Activated naive CD8-positive, alpha-beta T cell treated with anti-CD3 and anti-CD28 coated beads, Interleukin-2, amount 50 U/mL, for 16 hours (primary cell): ENCODE measurements around the gene PI4KB.
A peak's percentile ranks its signal among the peaks of the same experiment; 100 is the strongest.

Experiments
- DNase-seq: peaks from one replicate; pipeline ENCODE4 v3.0.0-alpha.2; 2020; ENCODE audit warnings: low read depth, low spot score

The PI4KB gene

DNA sequence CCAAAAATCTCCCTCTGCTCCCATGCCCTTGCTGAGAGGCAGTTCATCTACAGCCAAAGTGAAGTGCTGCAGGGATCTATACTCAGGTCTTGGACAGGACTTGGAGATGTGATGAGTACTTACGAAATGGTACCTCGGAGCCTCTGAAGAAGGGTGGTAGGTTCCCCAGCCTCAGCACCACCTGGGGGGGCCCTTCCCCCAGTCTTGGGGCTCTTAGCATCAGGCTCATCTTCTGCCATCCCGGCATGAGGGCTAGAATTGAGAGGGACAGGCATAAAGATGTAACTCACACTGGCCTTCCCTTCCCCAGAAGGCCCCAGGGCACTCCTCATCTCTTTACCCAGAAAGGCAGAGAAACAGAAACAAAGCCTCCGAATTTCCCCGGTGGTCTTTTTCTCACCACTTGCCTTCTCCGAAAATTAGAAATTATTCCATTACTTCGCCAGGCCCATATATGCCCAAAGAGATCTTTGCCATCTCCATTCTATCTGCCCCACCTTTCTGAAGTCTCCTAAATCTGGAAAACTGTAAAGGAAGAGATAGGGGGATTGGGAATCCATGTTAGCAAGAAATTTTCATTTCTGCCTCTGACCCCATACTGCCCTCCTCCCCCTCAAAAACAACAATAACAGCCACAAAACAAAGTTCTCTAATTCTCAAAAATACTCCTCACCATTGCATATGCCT is 19.0 kb upstream of the PI4KB start:
- DNase-seq = no peak

- DNase-seq = no peak
Observed at GRCh38 chr1:151344291-151344690, 17.1 kb upstream of the PI4KB start.

- DNase-seq = no peak
Observed at GRCh38 chr1:151343587-151343986, 16.4 kb upstream of the PI4KB start.

DNA sequence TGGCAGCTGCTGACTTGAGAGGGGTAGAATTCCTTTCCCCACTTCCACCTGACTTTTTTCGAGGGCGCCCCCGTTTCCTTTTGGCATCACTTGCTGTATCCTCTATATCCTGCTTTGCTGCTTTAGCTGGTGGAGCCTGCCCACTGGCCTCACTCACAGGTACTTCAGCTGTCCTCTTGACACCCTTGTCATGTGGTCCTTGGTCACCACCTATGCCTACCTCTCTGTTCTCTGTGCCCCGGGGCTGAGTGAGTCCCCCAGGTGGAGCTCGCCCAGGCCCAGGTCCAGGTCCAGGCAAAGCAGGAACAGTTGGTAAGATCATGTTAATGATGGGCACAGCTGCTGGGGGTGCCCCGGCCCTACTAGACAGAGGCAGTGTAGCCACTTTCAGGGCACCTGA is 15.4 kb upstream of the PI4KB start:
- DNase-seq = no peak

GRCh38 chr1:151342021-151342420 is 14.8 kb upstream of the PI4KB start:
- DNase-seq = no peak

DNA sequence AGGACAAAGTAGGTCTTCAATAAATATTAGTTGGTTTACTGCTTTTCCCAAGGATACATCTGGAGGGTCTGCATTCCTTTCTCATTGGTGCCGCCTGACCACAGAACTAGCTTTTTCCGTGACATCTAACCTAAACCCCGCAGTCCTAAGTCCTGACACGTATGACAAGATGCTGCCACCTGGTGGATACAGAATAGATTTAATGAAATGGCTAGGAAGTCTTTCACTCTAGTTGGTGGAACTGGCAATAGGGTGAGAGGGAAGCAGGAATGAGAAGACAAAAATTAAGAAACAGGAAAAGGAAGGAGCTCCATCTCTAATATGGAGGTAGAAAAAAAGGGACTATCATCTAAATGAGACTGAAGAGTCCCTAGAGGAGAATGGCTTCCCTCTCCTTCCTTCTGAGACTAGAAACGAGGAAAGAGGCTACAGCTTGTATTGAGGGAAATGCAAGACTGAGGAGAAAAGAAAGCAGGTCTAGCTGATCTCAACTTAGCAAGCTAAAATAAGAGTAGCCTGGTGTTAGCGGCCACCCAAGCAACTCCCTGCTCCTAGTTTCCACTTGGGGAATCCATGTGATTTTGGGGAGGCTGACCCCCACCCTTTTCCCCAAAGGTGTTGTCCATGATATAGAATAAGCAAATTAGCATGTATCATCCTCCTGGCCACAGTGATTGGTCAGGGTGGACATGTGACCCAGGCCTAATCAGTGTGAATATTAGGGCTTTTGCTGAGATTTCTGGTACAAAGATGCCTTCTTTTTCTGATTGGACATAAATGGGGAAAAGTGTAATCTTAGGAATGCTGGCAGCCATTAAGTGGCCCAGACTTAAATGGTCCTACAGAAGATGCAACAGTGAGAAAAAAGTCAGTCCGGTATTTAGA is 13.9 kb upstream of the PI4KB start:
- no peak for DNase-seq

DNA sequence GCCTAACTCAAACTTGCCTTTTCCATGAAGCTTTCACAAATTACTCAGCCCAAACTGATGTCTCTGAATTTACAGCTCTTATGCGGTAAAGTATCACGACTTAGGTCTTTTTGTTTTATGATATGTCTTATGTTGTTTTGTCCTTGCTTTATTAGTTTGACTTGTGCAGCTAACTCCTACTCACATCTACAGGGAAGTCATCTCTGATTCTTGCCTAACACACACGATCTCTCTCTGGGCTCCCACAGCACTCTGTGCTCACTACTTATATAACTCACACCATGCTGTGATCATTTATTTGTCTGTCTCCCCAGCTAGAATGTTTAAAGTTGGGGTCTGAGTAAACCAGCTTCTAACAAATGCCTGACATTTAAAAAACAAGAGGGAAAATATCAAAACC is 9.3 kb upstream of the PI4KB start:
- DNase-seq = no peak

GRCh38 chr1:151334822-151335221 is 7.6 kb upstream of the PI4KB start:
- no peak for DNase-seq

- no peak for DNase-seq
Observed at GRCh38 chr1:151327903-151328674, 873 bp upstream of the PI4KB start.

- DNase-seq = peak; percentile 27
Observed at GRCh38 chr1:151326619-151327222, 495 bp downstream of the PI4KB start.

- no peak for DNase-seq
Observed at GRCh38 chr1:151325646-151326429, 1.4 kb downstream of the PI4KB start.

GRCh38 chr1:151325231-151325630 is 2.0 kb downstream of the PI4KB start:
- no peak for DNase-seq

DNA sequence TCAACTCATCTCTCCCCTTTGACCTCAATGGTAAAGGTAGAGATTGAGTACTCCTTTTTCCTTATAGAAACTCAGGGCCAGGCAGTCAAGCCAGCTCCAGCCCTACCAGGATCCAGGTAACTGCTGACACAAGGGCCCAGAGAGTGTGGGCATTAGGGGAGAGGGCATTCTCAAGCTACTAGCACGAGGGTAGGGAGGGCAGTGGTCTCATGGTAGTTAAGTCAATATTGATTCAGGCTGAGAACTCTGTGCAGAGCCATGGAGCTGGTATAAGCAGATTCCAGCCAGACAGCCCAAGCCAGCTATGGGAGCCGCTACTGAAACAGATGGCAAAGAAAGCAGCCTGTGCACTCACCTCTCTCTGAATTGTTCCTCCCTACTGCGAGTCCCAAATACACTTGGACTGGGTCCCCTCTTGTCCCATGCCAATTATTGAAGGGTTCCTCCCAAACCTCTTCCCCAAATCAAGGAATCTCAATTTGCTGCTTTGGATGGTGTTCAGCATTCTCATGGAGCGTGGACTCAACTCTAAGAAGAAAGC is 2.8 kb downstream of the PI4KB start:
- DNase-seq = no peak

- DNase-seq = no peak
Observed at GRCh38 chr1:151318975-151319374, 8.2 kb downstream of the PI4KB start.

DNA sequence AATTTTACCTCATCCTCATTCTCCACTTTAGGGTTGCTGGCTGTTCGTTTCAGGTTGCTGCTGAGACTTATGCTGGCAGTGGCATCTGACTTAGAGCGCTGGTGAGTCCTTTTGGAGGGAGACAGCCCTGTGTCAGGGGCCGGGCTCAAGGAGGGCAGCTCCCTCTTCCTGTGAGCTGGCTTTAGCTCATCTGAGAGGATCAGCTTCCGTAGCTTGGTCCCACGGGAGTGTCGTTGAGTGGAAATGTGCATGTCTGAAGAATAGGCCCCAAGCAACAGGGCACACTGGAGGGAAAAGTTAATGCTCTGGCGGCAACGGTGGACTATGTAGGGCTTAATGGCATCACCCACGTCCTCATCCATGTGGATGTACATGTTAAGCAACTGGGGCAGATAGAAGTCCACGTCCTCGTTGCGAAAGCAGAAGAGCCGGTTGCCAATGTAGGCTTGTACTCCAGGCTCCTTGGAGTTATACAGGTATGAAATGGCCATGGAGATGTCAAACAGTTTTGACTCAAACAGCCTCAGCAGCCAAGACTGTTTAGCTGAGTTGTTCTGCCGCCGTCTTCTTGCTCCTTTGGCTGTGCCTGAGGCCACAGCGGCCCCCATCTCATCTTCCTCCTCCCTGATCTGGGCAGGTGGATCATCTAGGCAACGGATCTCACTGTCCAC is 11.5 kb downstream of the PI4KB start:
- no peak for DNase-seq

- no peak for DNase-seq
Observed at GRCh38 chr1:151314137-151314875, 12.9 kb downstream of the PI4KB start.

- DNase-seq = no peak
Observed at GRCh38 chr1:151313501-151313900, 13.7 kb downstream of the PI4KB start.

GRCh38 chr1:151312826-151313225 is 14.4 kb downstream of the PI4KB start:
- no peak for DNase-seq

DNA sequence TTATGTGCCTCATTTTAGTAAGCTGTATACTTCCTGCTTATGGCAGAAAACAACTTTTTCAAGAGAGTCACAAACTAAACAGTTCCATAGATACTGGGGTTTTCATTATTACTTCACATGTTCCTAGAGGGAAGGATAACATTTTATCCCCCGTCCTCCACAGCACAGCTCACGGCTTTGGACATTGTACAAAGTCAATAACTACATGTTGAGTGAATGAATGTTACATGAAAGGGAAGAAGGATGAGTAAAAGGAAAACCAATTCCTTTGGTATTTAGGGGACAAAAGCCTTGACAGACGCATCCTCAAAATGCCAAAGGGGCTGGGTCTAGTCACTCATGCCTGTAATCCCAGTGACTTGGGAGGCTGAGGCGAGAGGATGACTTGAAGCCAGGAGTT is 14.8 kb downstream of the PI4KB start:
- no peak for DNase-seq
